Adrenal gland (tissue), 5 donors: ENCODE results near the gene MEAF6.

Experiments used
- CTCF ChIP-seq, 6 experiments: fragments of 450-650 bp in 4 of 6; fragments of 200-600 bp in 2 of 6; sonication (generic) in 1 of 6; IDR thresholded peaks; 1 replicate in 5 of 6; 2 replicates in 1 of 6; pipeline versions ENCODE4 v1.5.1 to v1.8.0; 2016 to 2021; ENCODE audit warnings: antibody characterized with exemption in 6 of 6, mild to moderate bottlenecking in 2 of 6, moderate library complexity in 1 of 6
- POLR2A ChIP-seq, 2 donors: fragments of 450-650 bp; IDR thresholded peaks; one replicate each; pipeline ENCODE4 v1.6.1; 2017; ENCODE audit warnings: antibody characterized with exemption in 2 of 2, mild to moderate bottlenecking in 2 of 2, moderate library complexity in 1 of 2
- donor health status: DM: no; HTN: no; CAD: no.

GRCh38 chr1:37471345-37472231 lies 43.0 kb downstream of the MEAF6 start:
- TF ChIP-seq CTCF (IDR thresholded peaks at IDR 0.05) (no peak), POLR2A (IDR thresholded peaks at IDR 0.05) (peak in 1 of 2 donors; percentile 68)
